LNCaP clone FGC (cell line): Measurements from ENCODE around the gene ATRIP.

ENCODE experiments used
- DNase-seq: peaks from one replicate; pipeline ENCODE4 v3.0.0-alpha.2; 2011; ENCODE audit warnings: low read depth
- H3K4me3 ChIP-seq: 2 replicates; pipeline ENCODE4 v1.5.1; 2011; ENCODE audit warnings: mild to moderate bottlenecking, low read depth, low read length, control low read depth
- TF ChIP-seq, protein P1 (sequence below): IDR thresholded peaks from 2 replicates; pipeline ENCODE4 v1.5.1; 2012; ENCODE audit warnings: mild to moderate bottlenecking; ENCODE audit not compliant: control insufficient read depth, insufficient read depth; ENCODE audit errors: extremely low read depth

The ATRIP gene

DNA sequence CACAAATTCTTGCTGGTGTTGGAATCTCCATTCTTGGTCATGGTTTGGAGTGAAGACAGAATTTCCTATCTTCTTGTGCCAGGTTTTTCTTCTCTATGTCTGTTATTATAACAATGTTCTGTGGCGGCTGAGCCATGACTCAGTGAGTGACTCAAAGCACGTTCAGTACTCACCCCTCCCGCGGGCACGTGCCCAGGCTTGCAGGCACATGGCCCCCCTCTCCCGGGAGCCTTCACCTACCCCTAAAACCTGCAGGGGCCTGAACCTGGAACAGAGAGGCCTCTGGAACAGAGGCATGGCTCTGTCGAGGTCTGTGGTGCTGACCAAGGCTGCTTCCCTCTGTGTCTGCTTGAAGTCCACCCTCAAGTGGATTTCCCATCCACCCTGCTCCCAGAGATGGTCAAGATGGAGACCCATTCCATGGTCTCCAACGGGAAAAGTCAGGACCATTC, 44.2 kb upstream of the ATRIP start:
- no peak for DNase-seq
- TF ChIP-seq, protein P1, sequence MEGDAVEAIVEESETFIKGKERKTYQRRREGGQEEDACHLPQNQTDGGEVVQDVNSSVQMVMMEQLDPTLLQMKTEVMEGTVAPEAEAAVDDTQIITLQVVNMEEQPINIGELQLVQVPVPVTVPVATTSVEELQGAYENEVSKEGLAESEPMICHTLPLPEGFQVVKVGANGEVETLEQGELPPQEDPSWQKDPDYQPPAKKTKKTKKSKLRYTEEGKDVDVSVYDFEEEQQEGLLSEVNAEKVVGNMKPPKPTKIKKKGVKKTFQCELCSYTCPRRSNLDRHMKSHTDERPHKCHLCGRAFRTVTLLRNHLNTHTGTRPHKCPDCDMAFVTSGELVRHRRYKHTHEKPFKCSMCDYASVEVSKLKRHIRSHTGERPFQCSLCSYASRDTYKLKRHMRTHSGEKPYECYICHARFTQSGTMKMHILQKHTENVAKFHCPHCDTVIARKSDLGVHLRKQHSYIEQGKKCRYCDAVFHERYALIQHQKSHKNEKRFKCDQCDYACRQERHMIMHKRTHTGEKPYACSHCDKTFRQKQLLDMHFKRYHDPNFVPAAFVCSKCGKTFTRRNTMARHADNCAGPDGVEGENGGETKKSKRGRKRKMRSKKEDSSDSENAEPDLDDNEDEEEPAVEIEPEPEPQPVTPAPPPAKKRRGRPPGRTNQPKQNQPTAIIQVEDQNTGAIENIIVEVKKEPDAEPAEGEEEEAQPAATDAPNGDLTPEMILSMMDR: no peak
- no peak overlapping the region for H3K4me3 ChIP-seq

DNA sequence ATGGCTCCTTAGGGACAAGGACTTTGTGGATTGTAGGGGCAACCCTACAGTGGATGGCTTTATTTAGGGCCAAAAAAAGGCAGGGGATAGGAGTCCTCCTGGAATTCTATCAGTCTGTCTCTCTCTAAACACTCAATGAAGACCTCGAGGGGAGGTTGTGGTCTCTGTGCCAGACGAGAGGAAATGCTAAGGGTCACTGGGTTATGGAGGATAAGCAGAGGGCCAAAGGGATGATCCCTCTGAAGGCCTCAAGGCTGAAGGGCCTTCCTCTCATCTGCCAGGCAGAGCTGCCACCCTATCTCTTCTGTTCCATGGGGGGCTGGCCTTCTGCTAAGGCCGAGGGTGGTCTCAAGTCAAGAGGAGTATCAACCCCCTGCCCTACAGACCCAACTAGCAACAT, 43.6 kb upstream of the ATRIP start:
- H3K4me3 ChIP-seq: no peak overlapping the region
- DNase-seq: no peak
- TF ChIP-seq, protein P1: no peak

DNA sequence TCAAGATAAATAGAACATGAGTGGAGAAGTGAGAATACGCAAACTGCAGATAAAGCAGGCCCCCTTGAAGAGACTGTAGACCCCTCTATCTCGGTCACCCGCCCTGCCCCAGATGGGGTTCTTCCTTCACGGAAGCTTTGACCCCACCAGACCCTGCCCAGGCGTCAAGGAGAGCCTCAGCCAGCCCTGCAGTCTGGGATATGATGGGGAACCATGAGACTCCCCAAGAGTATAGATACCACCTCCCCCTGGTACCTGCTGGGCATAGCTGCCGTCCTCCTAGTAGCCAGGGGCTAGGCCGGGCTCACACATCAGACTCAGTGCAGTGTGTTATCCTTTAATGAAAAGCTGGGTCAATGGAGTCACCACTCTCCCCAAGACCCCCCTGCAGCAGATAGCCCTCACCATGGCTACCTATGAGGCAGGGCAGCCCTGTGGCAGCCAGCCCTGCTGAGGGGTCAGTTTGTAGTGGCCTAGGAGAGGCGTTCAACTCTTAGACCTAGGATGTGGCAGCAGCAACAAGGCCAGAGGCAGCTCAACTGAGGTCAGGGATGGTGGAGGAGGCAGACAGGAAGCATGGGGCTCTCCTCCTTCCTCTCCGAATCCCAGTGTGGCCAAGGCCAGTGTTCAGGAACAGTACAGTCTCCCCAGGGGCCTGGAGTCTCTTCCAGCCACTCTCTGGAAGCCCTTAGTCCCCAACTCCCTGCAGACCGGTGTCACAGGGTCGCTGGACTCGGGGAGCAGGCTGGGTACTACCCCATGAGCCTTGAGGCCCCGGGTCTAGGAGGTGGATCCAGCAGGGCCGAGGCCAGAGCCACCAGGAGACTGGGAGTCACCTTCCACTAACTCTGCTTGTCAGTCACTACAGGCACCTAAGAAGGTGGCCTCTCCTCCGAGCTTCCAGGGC, 42.8 kb upstream of the ATRIP start:
- no peak overlapping the region for H3K4me3 ChIP-seq
- no peak for DNase-seq
- TF ChIP-seq, protein P1: no peak

DNA sequence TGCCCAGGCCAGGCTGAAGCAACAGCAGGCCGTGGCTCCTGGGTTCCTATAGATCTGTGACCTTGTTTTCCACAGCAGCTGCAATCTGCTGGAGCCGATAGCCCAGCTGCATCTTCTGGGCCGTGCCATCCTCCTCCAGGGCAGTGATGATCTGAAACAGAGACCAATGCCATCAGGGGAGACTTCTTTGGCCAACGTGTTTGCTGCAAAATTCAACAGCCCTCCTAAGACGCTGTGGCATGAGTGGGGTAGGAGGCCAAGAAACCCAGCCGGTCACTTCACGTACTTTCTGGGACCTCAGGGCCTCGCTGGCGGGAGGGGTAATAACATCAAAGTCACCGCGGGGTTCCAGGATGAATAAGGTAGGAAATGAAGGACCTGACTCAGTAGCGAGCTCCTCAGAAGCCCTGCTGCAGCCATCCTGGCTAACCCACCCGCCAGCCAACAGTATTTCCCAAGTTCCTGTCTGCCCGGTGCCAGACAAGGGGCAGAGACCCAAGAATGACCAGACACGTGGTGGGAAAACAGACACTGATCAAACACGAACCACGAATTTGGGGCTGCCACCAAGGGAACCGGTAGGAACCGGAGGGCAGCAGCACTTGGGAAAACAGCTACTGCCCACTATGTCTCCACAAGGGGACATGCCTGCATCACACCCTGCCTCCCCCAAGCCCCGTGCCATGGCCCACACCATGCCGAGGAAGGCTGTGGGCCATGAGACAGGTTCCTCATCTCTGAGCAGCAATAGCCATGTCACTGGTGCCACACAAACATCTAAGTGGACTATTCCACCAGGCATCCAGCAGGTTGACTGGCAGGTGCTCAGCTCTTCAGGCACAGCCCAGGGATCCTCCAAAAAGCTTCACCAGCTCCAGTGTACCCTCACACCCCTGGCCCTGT, 41.8 kb upstream of the ATRIP start:
- TF ChIP-seq, protein P1: no peak
- no peak for DNase-seq
- H3K4me3 ChIP-seq: no peak overlapping the region

DNA sequence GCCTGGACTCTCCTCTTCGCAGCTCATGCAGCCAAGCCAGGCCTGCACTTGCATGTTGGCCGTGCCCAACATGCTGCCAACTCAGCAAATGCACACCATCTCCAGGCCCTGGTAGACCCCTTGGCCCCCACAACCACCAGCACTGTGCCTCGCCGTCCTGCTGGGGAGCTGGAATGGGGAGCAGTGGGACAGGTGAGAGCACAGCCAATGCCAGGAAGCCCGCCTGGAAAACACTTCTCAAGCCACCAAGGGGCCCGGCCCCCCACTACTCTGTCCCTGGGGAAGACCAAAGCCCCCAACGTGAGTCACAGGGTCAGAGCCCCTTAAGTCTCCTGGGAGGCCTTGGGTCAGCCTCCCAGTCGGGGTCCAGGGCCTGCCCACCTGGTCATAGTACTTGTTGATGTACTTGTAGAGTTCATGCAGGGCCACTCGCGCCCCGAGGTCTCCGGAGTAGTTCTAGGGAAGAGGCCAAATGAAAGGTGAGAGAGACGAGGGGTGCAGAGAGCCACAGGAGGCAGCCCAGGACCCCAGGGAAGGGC, 41.1 kb upstream of the ATRIP start:
- H3K4me3 ChIP-seq: no peak overlapping the region
- TF ChIP-seq, protein P1: no peak
- no peak for DNase-seq

DNA sequence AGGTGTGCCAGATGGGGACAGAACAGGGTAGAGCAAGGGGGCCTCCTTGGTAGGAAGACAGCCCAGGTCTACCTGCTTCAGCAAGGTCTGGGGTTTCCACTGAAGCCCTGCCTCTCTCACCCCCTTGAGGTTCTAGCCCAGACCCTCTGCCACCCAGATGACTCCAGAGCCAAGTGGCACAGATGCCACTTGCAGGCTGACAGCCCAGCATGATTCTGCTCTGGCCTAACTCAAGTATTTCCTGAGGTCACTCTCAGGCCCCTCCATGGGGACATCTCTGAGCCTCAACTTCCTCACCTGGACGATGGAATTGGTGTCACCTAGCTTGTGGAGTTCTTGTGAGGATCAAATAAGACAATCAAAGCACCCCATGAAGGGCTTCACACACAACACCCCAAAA, 40.6 kb upstream of the ATRIP start:
- H3K4me3 ChIP-seq: no peak overlapping the region
- TF ChIP-seq, protein P1: no peak
- no peak for DNase-seq
